GM12878 (cell line): Measurements from ENCODE around the gene NCF4.

Experiments used
- ASH2L ChIP-seq: fragments of 300-600, 200-600 bp; sonication (generic); IDR thresholded peaks from 2 replicates; pipeline ENCODE4 v1.6.1; 2017; ENCODE audit warnings: low read depth, mild to moderate bottlenecking, borderline replicate concordance
- ESRRA ChIP-seq: IDR thresholded peaks from 2 replicates; pipeline ENCODE4 v1.6.1; 2012; ENCODE audit warnings: mild to moderate bottlenecking, low read length, improper control_type of control experiment
- SPI1 ChIP-seq: IDR thresholded peaks from 2 replicates; pipeline ENCODE4 v1.6.1; 2011; ENCODE audit warnings: low read depth, mild to moderate bottlenecking, low read length, moderate library complexity, borderline replicate concordance; ENCODE audit not compliant: insufficient read depth
- TCF12 ChIP-seq: IDR thresholded peaks from 2 replicates; pipeline ENCODE4 v1.6.1; 2011; ENCODE audit warnings: low read depth, mild to moderate bottlenecking, low read length
- TF ChIP-seq, protein P1 (sequence below): IDR thresholded peaks from 2 replicates; pipeline ENCODE4 v1.6.1; 2012; ENCODE audit warnings: low read length, inconsistent platforms
- TF ChIP-seq, protein P2 (sequence below): fragments of 450-650 bp; IDR thresholded peaks from 2 replicates; pipeline ENCODE4 v1.6.1; 2017; ENCODE audit warnings: mild to moderate bottlenecking
- TF ChIP-seq, protein P3 (sequence below), 3 experiments: IDR thresholded peaks in 2 of 3; conservative IDR thresholded peaks in 1 of 3; 2 replicates each; pipeline ENCODE4 v1.5.1; 2011; ENCODE audit warnings: low read depth in 3 of 3, low read length in 3 of 3, mild to moderate bottlenecking in 3 of 3, control low read depth in 2 of 3, moderate library complexity in 2 of 3, inconsistent platforms in 1 of 3, mixed read lengths in 1 of 3; ENCODE audit not compliant: control insufficient read depth in 2 of 3, insufficient read depth in 1 of 3; ENCODE audit errors: extremely low read depth in 1 of 3
- TF ChIP-seq, protein P4 (sequence below): fragments of 450-650 bp; IDR thresholded peaks from 2 replicates; pipeline ENCODE4 v1.6.1; 2018; ENCODE audit warnings: mild to moderate bottlenecking, low read depth, moderate library complexity; ENCODE audit not compliant: partially characterized antibody

DNA sequence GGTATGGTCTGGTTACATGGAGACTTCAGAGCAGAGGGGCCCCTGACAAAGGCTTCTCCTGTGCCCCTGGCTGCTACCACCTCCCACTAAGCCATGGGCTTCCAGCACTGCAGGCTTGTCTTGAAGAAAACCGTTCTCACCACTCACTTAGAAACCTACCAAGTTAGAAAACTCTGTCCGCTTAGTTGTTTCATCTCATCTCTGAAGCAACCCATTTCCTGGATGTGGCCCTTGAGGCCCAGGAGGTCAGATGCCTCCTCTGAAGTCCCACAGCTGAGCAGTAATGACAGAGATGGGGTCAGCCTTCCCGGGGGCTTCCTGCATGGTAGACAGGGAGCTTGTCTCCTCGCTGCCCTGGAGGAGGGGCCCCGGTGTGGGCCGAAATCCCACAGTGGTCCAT, 65.5 kb downstream of the NCF4 start:
- TF ChIP-seq, protein P1, sequence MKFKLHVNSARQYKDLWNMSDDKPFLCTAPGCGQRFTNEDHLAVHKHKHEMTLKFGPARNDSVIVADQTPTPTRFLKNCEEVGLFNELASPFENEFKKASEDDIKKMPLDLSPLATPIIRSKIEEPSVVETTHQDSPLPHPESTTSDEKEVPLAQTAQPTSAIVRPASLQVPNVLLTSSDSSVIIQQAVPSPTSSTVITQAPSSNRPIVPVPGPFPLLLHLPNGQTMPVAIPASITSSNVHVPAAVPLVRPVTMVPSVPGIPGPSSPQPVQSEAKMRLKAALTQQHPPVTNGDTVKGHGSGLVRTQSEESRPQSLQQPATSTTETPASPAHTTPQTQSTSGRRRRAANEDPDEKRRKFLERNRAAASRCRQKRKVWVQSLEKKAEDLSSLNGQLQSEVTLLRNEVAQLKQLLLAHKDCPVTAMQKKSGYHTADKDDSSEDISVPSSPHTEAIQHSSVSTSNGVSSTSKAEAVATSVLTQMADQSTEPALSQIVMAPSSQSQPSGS, result no peak
- TF ChIP-seq, protein P2, sequence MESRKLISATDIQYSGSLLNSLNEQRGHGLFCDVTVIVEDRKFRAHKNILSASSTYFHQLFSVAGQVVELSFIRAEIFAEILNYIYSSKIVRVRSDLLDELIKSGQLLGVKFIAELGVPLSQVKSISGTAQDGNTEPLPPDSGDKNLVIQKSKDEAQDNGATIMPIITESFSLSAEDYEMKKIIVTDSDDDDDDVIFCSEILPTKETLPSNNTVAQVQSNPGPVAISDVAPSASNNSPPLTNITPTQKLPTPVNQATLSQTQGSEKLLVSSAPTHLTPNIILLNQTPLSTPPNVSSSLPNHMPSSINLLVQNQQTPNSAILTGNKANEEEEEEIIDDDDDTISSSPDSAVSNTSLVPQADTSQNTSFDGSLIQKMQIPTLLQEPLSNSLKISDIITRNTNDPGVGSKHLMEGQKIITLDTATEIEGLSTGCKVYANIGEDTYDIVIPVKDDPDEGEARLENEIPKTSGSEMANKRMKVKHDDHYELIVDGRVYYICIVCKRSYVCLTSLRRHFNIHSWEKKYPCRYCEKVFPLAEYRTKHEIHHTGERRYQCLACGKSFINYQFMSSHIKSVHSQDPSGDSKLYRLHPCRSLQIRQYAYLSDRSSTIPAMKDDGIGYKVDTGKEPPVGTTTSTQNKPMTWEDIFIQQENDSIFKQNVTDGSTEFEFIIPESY, result no peak
- TF ChIP-seq, protein P3, sequence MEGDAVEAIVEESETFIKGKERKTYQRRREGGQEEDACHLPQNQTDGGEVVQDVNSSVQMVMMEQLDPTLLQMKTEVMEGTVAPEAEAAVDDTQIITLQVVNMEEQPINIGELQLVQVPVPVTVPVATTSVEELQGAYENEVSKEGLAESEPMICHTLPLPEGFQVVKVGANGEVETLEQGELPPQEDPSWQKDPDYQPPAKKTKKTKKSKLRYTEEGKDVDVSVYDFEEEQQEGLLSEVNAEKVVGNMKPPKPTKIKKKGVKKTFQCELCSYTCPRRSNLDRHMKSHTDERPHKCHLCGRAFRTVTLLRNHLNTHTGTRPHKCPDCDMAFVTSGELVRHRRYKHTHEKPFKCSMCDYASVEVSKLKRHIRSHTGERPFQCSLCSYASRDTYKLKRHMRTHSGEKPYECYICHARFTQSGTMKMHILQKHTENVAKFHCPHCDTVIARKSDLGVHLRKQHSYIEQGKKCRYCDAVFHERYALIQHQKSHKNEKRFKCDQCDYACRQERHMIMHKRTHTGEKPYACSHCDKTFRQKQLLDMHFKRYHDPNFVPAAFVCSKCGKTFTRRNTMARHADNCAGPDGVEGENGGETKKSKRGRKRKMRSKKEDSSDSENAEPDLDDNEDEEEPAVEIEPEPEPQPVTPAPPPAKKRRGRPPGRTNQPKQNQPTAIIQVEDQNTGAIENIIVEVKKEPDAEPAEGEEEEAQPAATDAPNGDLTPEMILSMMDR (IDR thresholded peaks at IDR 0.05 in 2 of 3, conservative IDR thresholded peaks at IDR 0.05 in 1 of 3; ENCODE audit: control insufficient read depth in 2 of 3, extremely low read depth in 1 of 3, insufficient read depth in 1 of 3, low read depth in 3 of 3, low read length in 3 of 3), result no peak
- TF ChIP-seq, protein P4, sequence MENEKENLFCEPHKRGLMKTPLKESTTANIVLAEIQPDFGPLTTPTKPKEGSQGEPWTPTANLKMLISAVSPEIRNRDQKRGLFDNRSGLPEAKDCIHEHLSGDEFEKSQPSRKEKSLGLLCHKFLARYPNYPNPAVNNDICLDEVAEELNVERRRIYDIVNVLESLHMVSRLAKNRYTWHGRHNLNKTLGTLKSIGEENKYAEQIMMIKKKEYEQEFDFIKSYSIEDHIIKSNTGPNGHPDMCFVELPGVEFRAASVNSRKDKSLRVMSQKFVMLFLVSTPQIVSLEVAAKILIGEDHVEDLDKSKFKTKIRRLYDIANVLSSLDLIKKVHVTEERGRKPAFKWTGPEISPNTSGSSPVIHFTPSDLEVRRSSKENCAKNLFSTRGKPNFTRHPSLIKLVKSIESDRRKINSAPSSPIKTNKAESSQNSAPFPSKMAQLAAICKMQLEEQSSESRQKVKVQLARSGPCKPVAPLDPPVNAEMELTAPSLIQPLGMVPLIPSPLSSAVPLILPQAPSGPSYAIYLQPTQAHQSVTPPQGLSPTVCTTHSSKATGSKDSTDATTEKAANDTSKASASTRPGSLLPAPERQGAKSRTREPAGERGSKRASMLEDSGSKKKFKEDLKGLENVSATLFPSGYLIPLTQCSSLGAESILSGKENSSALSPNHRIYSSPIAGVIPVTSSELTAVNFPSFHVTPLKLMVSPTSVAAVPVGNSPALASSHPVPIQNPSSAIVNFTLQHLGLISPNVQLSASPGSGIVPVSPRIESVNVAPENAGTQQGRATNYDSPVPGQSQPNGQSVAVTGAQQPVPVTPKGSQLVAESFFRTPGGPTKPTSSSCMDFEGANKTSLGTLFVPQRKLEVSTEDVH, result no peak
- TF ChIP-seq TCF12, result no peak
- no peak for TF ChIP-seq SPI1
- TF ChIP-seq ESRRA, result no peak
- no peak for TF ChIP-seq ASH2L
